Raji (cell line): ENCODE results near the gene IPO4.

ENCODE experiments used
- POLR2A ChIP-seq: IDR thresholded peaks from 2 replicates; pipeline ENCODE4 v1.6.1; 2011; ENCODE audit warnings: low read depth, low read length, control low read depth; ENCODE audit not compliant: insufficient read depth

The IPO4 gene, protein sequence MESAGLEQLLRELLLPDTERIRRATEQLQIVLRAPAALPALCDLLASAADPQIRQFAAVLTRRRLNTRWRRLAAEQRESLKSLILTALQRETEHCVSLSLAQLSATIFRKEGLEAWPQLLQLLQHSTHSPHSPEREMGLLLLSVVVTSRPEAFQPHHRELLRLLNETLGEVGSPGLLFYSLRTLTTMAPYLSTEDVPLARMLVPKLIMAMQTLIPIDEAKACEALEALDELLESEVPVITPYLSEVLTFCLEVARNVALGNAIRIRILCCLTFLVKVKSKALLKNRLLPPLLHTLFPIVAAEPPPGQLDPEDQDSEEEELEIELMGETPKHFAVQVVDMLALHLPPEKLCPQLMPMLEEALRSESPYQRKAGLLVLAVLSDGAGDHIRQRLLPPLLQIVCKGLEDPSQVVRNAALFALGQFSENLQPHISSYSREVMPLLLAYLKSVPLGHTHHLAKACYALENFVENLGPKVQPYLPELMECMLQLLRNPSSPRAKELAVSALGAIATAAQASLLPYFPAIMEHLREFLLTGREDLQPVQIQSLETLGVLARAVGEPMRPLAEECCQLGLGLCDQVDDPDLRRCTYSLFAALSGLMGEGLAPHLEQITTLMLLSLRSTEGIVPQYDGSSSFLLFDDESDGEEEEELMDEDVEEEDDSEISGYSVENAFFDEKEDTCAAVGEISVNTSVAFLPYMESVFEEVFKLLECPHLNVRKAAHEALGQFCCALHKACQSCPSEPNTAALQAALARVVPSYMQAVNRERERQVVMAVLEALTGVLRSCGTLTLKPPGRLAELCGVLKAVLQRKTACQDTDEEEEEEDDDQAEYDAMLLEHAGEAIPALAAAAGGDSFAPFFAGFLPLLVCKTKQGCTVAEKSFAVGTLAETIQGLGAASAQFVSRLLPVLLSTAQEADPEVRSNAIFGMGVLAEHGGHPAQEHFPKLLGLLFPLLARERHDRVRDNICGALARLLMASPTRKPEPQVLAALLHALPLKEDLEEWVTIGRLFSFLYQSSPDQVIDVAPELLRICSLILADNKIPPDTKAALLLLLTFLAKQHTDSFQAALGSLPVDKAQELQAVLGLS

DNA sequence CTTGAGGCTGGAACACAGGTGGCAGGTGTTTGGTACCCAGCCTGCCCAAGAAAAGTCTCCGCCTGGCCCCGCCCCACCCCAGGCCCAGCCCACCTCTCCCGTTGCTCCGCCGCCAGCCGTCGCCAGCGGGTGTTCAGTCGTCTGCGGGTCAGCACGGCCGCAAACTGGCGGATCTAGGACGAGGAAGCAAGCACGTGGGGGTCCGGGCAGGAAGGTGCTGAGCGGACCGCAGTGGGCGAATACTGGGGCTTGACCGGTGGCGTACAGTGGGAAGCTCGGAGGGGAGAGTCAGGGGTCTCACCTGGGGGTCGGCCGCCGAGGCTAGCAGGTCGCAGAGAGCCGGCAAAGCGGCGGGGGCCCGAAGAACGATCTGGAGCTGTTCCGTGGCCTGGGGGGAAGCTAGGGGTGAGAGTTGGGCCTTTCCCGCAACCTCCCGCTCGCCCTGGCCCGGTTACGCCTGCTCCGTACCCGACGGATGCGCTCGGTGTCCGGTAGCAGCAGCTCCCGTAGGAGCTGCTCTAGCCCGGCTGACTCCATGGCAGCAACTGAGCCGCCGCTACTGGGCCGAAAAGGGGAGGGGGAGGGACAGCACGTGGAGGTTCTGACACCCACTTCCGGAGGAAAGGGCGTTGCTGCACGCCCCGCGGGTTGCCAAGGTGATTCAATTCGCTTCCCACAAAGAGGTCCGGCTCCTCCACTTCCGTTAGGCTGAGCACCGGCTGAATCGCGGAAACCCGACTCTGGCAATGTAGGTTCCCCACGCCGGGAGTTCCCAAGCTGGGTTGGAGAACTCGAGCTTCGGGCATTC, at the start of gene IPO4:
Gene IPO4 (minus strand): TSS at position 566 of the 808 bp plus-strand sequence. CDS start 29 bp downstream, at position 537.
- TF ChIP-seq POLR2A: peak; percentile 93

DNA sequence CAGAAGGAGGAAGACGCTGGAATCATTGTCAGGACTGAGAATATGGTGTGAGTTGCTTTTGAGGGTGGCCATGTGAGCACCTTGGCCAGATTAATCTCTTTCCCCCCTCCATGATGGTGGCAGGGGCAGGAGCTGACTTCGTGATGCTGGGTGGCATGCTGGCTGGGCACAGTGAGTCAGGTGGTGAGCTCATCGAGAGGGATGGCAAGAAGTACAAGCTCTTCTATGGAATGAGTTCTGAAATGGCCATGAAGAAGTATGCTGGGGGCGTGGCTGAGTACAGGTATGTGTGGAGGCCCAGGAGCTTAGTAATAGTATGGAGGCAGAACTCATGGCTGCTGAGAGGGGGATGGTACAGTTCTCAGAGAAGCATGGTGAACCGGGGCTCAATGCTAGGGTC, 49.5 kb upstream of the IPO4 start:
- TF ChIP-seq POLR2A: no peak

DNA sequence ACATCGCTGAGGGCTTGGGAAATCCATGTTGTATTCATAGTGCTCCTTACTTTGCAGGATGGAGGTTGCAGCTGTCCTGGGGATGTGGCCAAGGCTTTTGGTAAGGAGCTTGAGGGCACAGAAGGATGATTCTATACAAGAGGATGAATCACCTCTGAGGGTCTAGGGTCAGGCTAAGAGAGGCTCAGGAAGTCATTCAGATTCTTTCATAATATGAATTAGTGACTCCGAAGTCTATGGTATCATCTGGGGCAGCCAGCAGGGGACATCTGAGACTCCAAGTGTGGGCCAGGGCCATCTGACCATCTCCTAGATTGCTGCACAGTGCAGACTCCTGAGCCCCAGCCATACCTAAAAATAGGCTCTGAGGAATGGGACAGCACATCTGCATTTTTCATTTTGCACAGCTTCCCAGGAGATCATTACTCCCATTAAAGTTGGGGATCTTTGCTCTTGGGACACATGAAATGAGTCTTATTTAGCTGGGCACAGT, 48.9 kb upstream of the IPO4 start:
- no peak for TF ChIP-seq POLR2A

DNA sequence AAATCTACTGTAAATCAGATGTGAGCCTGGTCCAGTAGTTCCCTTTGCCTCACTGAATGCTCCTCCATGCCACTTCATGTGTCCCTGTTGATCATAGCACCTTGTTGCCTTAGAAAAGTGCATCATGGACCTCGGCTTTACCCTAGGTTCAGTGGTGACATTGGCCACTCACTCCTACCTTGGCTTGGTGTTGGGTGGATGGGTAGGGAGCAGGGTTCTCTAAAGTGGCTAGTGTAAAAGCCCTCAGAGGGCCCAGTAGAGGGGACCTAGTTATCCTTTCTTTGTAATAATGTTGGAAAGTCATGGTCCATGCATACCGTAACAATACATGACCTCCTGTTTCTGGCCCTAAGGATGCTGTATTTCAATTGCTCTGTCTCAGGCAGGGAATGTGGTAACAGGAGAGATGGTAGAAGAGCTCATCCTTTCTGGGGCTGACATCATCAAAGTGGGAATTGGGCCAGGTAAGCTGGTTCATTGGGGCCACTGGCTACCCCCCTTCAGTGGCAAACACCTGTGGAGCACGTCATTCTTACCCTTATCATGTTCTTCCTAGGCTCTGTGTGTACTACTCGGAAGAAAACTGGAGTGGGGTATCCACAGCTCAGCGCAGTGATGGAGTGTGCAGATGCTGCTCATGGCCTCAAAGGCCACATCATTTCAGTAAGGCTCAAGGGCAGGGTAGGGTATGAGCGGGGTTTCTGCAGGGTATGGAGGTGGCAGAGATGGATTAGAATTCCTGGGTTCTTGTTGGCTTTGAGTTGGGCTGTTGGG, 48.3 kb upstream of the IPO4 start:
- TF ChIP-seq POLR2A: no peak

DNA sequence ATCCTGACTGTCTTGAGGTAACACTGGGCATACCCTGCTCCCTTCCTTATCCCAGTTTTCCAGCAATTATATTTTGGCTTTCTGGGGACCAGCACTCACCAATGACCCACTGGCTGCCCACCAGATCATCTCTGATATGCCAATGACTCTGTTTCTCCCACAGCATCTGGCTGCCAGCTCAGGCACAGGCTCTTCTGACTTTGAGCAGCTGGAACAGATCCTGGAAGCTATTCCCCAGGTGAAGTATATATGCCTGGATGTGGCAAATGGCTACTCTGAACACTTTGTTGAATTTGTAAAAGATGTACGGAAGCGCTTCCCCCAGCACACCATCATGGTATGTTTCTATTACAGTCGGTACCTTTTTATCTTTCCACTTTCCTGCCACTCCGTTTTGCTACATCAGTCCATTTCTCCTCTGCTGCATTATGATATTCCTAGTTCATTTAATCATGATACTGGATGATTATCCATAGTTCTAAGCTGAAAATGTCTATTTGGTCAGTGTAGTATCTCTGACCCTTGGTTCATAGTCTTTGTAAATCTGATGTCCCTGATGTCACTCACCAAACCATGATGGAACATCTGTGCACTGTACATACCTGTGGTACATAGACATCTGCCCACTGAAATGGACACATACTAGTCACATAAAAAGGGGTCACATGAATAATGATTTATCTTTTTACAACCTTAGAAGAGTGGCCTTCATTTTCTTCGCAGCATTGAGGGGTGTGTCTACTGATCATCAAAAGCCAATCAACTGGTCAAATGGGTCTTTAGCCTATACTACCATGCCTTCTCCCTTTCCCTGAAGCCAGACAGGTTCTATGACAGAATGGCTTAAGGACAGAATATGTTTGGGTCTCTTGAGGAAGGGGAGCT, 47.4 kb upstream of the IPO4 start:
- no peak for TF ChIP-seq POLR2A

DNA sequence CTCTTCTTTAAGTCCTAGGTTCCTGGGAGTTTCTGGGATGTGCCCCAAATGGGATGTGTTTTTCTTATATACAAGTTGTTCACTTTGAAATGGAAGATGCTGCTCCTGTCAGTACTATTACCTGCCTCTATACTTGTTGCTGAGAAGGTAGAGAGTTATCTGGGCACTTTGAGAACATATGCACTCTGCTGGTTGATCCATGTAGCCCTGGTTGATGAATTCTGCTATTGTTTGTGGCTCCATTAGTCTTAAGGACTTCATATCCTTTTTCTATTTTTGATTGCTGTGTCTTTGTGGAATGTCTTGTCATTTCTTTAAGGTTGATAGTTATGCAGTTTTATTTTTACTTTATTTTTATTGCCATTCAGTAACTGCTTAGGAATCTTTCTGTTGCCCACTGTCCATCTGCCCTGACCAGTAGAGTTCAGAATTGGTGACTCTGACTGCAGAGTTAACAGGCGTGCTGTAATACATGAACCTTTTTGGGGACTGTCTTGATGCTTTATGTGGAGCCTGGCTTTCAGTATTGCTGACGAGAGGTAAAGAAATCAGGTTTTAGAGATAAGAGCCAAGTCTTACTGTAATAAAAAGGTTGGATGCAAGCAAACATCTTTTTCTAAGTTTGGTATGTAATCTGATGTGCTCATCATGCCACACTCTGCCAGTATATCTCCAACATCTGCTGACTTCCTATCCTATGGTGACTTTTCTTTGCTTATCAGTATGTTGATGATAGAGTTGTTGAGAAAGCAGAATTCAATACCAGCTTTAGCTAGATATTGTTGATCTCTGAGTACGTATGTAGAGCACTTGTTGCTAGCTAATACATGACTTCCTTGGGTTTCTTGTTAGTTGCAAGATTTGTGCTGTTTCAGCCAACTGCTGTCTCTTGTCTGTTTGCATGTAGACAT, 45.7 kb upstream of the IPO4 start:
- no peak for TF ChIP-seq POLR2A

DNA sequence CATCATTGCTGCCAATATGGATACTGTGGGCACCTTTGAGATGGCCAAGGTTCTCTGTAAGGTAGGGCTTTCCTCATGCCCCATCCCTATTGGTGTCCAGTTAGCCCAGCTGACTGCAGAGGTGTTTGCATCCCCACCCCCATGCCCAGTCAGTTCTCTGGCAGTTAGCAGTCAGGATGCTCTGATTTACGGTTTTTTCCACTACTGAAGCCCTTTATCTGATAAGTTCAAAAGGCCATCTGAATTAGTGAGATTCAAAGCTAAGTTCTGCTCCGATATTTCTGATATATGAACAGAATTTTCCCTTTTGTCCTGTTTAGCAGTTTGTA, 44.9 kb upstream of the IPO4 start:
- TF ChIP-seq POLR2A: no peak

DNA sequence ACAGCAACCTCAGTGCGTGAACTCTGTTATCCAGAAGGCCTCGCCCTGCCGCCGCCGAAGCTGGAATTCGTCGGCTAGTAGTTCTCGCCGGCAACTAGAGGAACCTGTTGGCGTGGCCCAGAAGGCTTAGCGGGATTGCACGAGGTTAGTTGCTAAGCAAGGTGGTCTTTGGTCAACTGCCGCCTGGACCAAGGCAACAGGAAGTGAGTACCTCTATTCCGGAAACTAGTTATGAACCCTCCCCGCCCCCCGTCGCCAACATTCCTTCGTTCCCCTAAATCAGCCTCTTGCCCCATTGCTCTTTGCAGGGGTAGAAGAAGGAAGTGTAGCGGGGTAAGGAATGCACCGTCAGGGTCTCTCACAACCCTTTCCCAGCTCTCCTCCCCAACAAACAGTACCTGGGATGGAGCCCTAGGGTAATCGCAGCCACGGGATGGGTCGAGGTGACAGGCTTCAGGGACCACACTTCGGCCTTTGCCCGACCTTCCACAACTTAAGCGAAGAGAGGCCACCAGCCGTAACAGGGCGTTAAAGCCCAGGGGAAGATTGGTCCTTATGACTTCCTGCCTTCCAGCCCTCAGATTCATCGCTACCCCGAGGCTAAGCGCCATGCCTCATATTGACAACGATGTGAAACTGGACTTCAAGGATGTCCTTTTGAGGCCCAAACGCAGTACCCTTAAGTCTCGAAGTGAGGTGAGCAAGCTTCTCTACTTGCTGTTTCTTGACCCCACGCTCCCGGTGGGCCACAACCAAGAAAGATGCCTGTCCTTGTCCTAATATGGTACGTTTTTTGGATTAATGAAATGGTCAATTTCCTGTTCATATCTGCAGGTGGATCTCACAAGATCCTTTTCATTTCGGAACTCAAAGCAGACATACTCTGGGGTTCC, 44.3 kb upstream of the IPO4 start, which contains the start of gene GMPR2:
Gene GMPR2 (plus strand): TSS at position 285 of the 893 bp plus-strand sequence. CDS start 325 bp downstream, at position 610.
- TF ChIP-seq POLR2A: peak; percentile 54; the same call in 1 of the 2 replicates

DNA sequence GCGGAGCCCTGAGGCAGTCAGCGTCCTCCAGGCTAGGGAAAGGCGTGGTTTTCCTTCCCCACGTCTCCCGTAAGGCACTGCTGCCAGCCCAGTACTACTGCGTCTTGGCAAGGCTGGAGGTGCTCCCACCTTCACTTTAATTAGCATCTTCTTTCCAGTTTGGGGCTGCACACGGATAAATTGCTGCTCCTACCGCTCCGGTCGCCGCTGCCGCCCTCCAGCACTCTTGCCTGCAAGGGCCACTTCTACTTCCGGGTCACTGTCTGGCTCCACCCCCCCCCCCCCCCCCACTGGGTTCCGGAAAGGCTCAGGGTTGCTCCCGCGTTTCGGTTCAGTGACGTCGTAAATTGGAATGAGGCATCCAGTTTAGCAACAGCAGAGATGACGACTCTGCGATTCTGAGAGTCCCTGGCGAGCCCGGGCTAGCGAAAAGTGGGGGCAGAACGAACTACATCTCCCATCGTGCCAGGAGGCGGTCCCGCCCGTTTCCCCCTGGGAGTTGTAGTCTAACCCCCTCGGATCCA, 43.6 kb upstream of the IPO4 start, which contains the start of gene NEDD8:
Gene NEDD8 (minus strand): TSS at position 247 of the 524 bp plus-strand sequence. CDS start 100 bp downstream, at position 147.
- TF ChIP-seq POLR2A: peak; percentile 66
